ENCODE data around the gene PNO1. TPM values are rescaled to one million over a fixed set of nuclear protein-coding genes. Genes with fewer than 3 reads are reported as not detected.

Gene PNO1
- total and polyA plus RNA-seq, 11 donors = 4.5 to 20.1 (median 8.8) TPM

GRCh38 chr2:68169308-68169707, 11.6 kb downstream of the PNO1 start:
- H3K4me3 ChIP-seq = no peak overlapping the region
- ATAC-seq (no peak), DNase-seq (no peak)
- no peaks in the 10 kb centered on the region for H3K9me3 ChIP-seq
- 95 to 96% (median 95%) methylated on average over 4 of the region's 4 CpGs for WGBS, 4 donors
- no peaks in the 10 kb centered on the region for H3K27me3 ChIP-seq
- peaks cover 0 to 14% (median 0%) of the 10 kb centered on the region in 12 donors for H3K4me1 ChIP-seq
- H3K27ac ChIP-seq = no peak overlapping the region
- TF ChIP-seq POLR2A (IDR thresholded peaks at IDR 0.05) (no peak), CTCF (IDR thresholded peaks at IDR 0.05) (no peak)
- H3K36me3 ChIP-seq = peaks cover 0 to 72% (median 46%) of the 10 kb centered on the region in 9 donors
- intact Hi-C loops (cut with DNase I) = no loop called here

- peaks cover 0 to 72% (median 45%) of the 10 kb centered on the region in 9 donors for H3K36me3 ChIP-seq
- TF ChIP-seq POLR2A (IDR thresholded peaks at IDR 0.05) = no peak
- TF ChIP-seq CTCF (IDR thresholded peaks at IDR 0.05) = no peak
- WGBS, 4 donors = 92 to 97% (median 95%) methylated on average over 7 of the region's 7 CpGs
- peaks cover 0 to 14% (median 0%) of the 10 kb centered on the region in 12 donors for H3K4me1 ChIP-seq
- ATAC-seq = no peak
- intact Hi-C loops (cut with DNase I) = no loop called here
- H3K4me3 ChIP-seq = no peak overlapping the region
- no peak overlapping the region for H3K27ac ChIP-seq
- H3K9me3 ChIP-seq = no peaks in the 10 kb centered on the region
- DNase-seq = no peak
- no peaks in the 10 kb centered on the region for H3K27me3 ChIP-seq
Observed at GRCh38 chr2:68171146-68171545, 13.5 kb downstream of the PNO1 start.

GRCh38 chr2:68171684-68172083, 14.0 kb downstream of the PNO1 start:
- no peaks in the 10 kb centered on the region for H3K9me3 ChIP-seq
- ATAC-seq = no peak
- H3K36me3 ChIP-seq = peaks cover 0 to 71% (median 41%) of the 10 kb centered on the region in 9 donors
- intact Hi-C loops (cut with DNase I) = no loop called here
- DNase-seq = no peak
- no peak overlapping the region for H3K27ac ChIP-seq
- peaks cover 0 to 14% (median 0%) of the 10 kb centered on the region in 12 donors for H3K4me1 ChIP-seq
- TF ChIP-seq POLR2A (IDR thresholded peaks at IDR 0.05) (no peak), CTCF (IDR thresholded peaks at IDR 0.05) (no peak)
- H3K27me3 ChIP-seq = no peaks in the 10 kb centered on the region
- no peak overlapping the region for H3K4me3 ChIP-seq
- WGBS, 4 donors = 85 to 91% (median 87%) methylated on average over 4 of the region's 4 CpGs

GRCh38 chr2:68172521-68172920, 14.8 kb downstream of the PNO1 start:
- DNase-seq = no peak
- Histone ChIP-seq H3K36me3 (peaks cover 0 to 73% (median 34%) of the 10 kb centered on the region in 9 donors), H3K9me3 (no peaks in the 10 kb centered on the region), H3K4me3 (no peak overlapping the region), H3K27me3 (no peaks in the 10 kb centered on the region), H3K27ac (no peak overlapping the region), H3K4me1 (peaks cover 0 to 14% (median 0%) of the 10 kb centered on the region in 12 donors)
- TF ChIP-seq POLR2A (IDR thresholded peaks at IDR 0.05) = no peak
- TF ChIP-seq CTCF (IDR thresholded peaks at IDR 0.05) = no peak
- WGBS, 4 donors = 78 to 90% (median 87%) methylated on average over 2 of the region's 2 CpGs
- intact Hi-C loops (cut with DNase I) = no loop called here
- no peak for ATAC-seq
